ENCODE data around the gene KIF25.

DNA sequence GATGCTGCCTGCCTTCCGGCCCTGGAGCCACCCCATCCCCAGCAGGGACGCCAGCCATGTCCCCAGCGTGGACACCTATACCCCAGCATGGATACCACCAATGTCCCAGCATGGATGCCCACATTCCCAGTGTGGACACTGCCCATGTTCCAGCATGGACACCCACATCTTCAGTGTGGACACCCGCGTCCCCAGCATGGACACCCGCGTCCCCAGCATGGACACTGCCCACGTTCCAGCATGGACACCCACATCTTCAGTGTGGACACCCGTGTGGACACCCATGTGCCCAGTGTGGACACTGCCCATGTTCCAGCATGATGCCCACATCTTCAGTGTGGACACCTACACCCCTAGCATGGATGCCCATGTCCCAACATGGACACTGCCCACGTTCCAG, 88.6 kb downstream of the KIF25 start:
- TF ChIP-seq, protein P1, sequence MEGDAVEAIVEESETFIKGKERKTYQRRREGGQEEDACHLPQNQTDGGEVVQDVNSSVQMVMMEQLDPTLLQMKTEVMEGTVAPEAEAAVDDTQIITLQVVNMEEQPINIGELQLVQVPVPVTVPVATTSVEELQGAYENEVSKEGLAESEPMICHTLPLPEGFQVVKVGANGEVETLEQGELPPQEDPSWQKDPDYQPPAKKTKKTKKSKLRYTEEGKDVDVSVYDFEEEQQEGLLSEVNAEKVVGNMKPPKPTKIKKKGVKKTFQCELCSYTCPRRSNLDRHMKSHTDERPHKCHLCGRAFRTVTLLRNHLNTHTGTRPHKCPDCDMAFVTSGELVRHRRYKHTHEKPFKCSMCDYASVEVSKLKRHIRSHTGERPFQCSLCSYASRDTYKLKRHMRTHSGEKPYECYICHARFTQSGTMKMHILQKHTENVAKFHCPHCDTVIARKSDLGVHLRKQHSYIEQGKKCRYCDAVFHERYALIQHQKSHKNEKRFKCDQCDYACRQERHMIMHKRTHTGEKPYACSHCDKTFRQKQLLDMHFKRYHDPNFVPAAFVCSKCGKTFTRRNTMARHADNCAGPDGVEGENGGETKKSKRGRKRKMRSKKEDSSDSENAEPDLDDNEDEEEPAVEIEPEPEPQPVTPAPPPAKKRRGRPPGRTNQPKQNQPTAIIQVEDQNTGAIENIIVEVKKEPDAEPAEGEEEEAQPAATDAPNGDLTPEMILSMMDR (IDR thresholded peaks at IDR 0.05 in 4 of 5, conservative IDR thresholded peaks at IDR 0.05 in 1 of 5): no peak
- TF ChIP-seq POLR2A (IDR thresholded peaks at IDR 0.05): no peak

All from gastrocnemius medialis (tissue), 4 donors.